NB4 (cell line): ENCODE measurements around the gene POU2F1.

Experiments
- POLR2A ChIP-seq: IDR thresholded peaks from 2 replicates; pipeline ENCODE4 v1.6.1; 2011; ENCODE audit warnings: mild to moderate bottlenecking; ENCODE audit not compliant: insufficient read length; ENCODE audit errors: extremely low read depth
- TF ChIP-seq, protein P1 (sequence below): IDR thresholded peaks from one replicate; pipeline ENCODE4 v1.5.1; 2012; ENCODE audit warnings: low read depth, low read length
- TF ChIP-seq, protein P2 (sequence below): IDR thresholded peaks from 2 replicates; pipeline ENCODE4 v1.6.1; 2011; ENCODE audit warnings: low read depth, low read length

GRCh38 chr1:167247754-167248153, 27.1 kb downstream of the POU2F1 start:
- TF ChIP-seq POLR2A, result no peak
- TF ChIP-seq, protein P1, sequence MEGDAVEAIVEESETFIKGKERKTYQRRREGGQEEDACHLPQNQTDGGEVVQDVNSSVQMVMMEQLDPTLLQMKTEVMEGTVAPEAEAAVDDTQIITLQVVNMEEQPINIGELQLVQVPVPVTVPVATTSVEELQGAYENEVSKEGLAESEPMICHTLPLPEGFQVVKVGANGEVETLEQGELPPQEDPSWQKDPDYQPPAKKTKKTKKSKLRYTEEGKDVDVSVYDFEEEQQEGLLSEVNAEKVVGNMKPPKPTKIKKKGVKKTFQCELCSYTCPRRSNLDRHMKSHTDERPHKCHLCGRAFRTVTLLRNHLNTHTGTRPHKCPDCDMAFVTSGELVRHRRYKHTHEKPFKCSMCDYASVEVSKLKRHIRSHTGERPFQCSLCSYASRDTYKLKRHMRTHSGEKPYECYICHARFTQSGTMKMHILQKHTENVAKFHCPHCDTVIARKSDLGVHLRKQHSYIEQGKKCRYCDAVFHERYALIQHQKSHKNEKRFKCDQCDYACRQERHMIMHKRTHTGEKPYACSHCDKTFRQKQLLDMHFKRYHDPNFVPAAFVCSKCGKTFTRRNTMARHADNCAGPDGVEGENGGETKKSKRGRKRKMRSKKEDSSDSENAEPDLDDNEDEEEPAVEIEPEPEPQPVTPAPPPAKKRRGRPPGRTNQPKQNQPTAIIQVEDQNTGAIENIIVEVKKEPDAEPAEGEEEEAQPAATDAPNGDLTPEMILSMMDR, result no peak
- TF ChIP-seq, protein P2, sequence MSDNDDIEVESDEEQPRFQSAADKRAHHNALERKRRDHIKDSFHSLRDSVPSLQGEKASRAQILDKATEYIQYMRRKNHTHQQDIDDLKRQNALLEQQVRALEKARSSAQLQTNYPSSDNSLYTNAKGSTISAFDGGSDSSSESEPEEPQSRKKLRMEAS, result no peak
